Measurements from ENCODE around the gene CETN3.

GRCh38 chr5:90421136-90421535, 11.6 kb upstream of the CETN3 start:
- no peak for TF ChIP-seq SRSF3 (IDR thresholded peaks at IDR 0.05; ENCODE audit: insufficient read depth, low read length)
- no peak for TF ChIP-seq TCF7 (IDR thresholded peaks at IDR 0.05; ENCODE audit: borderline replicate concordance)
- TF ChIP-seq EGR1 (conservative IDR thresholded peaks at IDR 0.05), result no peak
- no peak for TF ChIP-seq MYC (IDR thresholded peaks at IDR 0.05; ENCODE audit: low read depth, low read length)
- TF ChIP-seq MYC (CRISPR knock-in tag; IDR thresholded peaks at IDR 0.05; ENCODE audit: borderline replicate concordance, low read depth), result no peak
- TF ChIP-seq CTCF (IDR thresholded peaks at IDR 0.05 in 2 of 3, conservative IDR thresholded peaks at IDR 0.05 in 1 of 3; ENCODE audit: insufficient read depth in 2 of 3, low read depth in 1 of 3, low read length in 3 of 3), result peak; percentile 53 to 60 (median 55)
- TF ChIP-seq E4F1 (CRISPR knock-in tag; IDR thresholded peaks at IDR 0.05; ENCODE audit: borderline replicate concordance), result no peak
- no peak for TF ChIP-seq STAT6 (CRISPR knock-in tag; IDR thresholded peaks at IDR 0.05)
- TF ChIP-seq BCLAF1 (IDR thresholded peaks at IDR 0.05; ENCODE audit: borderline replicate concordance in 1 of 2, control insufficient read depth in 1 of 2, low read depth in 2 of 2, low read length in 1 of 2), result no peak
- no peak for TF ChIP-seq E2F4 (CRISPR knock-in tag; IDR thresholded peaks at IDR 0.05; ENCODE audit: low read depth)
- no peak for TF ChIP-seq FOXM1 (IDR thresholded peaks at IDR 0.05; ENCODE audit: low read depth)
- TF ChIP-seq FOXM1 (CRISPR knock-in tag; IDR thresholded peaks at IDR 0.05; ENCODE audit: low read depth), result no peak
- TF ChIP-seq ZNF561 (CRISPR knock-in tag; conservative IDR thresholded peaks at IDR 0.05), result no peak
- TF ChIP-seq RCOR1 (IDR thresholded peaks at IDR 0.05; ENCODE audit: borderline replicate concordance in 1 of 2, low read depth in 2 of 2, low read length in 2 of 2), result peak in 1 of 2 experiments; percentile 34; a peak in 1 of 4 replicates
- no peak for TF ChIP-seq REST (IDR thresholded peaks at IDR 0.05; ENCODE audit: borderline replicate concordance)
- no peak for TF ChIP-seq REST (CRISPR knock-in tag; IDR thresholded peaks at IDR 0.05; ENCODE audit: low read depth)

All from K562 (cell line).